Activated CD4-positive, alpha-beta T cell treated with anti-CD3 and anti-CD28 coated beads for 24 hours (primary cell): ENCODE measurements around the gene PRUNE2.

ENCODE experiments used
- DNase-seq, 2 donors: peaks; one replicate each; pipeline ENCODE4 v3.0.0-alpha.2; 2020; ENCODE audit warnings: low read depth in 2 of 2

The PRUNE2 gene

DNA sequence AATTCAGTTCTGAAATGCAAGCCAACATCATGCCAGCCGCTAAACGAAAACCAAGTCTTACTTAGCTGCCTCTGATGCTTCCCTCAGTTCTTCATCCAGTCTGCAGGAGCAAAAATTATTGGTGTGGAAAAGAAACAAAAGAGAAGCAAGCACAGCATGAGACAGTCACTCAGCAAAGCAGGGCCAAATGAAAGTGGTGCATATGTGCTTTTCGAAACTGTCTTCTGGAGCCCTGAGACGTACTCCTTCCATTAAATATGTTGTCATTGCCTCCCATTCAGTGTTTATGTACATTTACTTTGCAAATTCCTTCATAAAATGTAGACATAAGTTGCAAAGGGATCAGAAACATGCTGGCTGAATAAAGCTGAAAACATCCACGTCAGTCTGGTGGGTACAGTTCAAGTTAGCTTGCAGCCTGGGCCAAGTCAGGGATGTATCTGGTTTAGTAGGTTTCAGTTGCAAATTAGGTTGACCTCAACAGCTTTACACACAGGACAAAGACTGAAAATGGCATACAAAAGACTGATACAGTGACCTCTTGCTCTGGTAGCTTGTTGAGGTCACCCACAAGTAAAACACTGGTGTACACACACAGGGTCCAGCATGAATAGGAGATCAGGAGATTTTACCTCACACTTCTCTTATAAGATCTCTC, 281.4 kb downstream of the PRUNE2 start:
- DNase-seq: no peak

DNA sequence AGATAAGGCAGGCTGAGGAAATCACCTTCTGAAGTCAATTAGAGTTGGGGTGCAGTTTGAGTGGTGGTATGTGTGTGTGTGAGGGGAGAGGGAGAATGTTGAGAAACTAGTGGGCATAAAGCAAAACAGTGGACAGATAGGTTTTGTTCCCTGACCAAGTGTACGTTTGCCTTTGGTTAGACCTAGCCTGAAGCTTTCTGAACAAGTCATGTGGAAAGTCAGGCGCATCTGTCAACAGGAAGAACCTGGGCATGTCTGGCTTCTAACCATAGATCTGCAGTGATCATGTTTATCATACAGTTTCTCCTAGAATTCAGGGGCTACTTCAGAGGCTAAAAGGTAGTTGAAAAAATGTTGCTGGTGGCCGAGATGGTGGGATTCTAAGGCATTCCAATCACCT, 284.9 kb downstream of the PRUNE2 start:
- no peak for DNase-seq

DNA sequence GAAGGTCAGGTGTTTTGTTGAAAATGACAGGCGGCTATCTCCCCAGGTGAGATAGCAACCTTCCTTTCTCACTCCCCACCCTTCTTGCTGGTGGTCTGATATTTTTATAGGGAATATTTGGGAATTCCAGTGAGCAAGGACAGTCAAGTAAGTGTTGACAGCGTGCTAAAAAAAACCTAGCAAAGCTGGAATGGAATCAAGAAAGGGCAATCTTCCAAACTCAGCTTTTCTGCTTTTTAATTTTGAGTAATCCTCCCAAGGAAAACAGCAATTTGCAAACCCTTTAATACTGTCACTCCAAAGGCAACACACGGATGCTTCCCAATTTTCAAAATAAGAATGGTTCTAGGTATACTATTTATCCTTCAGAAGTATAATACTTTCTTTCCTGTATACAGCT, 285.3 kb downstream of the PRUNE2 start:
- no peak for DNase-seq

DNA sequence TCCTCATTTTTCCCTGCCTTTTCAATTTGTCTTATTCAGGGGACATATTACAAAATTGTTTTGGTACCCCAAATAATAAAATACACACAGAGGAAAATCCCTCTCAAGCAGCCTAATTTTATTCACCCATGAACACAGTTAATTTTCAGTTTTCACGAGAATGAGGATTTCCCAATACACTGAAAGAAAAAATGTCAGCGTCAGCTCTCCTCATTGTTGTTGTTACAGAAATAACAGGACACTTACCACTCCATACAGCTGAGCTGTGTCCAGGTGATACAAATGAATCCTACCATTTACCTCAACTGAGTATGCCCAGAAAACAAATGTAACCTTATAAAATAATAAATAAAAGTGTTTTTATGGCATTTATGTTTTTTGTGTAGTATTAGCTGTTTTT, 286.3 kb downstream of the PRUNE2 start:
- DNase-seq: no peak

DNA sequence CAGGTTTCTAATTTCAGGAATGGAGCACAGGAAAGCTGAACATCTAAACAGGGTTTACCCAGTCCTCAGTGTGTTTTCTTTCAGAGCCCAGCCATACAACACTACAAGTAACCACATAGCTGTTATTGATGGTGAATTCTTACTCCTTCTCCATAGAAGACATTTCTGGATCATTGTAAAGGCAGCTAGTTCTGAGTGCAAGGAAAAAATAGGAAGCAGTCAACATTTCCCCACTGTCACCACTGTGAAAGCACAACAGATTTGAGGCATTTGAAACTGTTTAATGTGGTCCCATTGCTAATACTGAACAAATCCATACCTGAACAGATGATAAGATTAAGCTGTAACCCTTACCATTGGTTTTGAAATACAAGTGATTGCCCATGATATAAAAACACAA, 286.7 kb downstream of the PRUNE2 start:
- DNase-seq: no peak

DNA sequence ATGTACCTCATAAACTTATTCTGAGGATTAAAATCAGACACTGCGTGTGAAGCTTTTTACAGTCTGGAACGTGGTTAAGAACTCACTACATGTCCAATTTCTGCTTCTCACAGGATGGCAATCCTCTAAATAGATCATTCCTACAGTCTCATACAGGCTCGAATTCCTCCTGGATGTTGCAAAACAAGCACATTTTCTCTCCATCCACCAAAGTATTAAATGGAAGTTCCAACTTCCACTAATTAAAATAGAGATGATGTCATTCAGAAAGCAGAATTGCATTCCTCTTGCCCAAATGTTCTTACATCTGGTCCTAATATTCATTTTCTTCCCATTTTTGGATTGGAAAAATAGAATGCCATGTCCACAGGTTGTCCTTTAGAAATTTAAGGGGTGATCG, 287.2 kb downstream of the PRUNE2 start:
- DNase-seq: no peak

DNA sequence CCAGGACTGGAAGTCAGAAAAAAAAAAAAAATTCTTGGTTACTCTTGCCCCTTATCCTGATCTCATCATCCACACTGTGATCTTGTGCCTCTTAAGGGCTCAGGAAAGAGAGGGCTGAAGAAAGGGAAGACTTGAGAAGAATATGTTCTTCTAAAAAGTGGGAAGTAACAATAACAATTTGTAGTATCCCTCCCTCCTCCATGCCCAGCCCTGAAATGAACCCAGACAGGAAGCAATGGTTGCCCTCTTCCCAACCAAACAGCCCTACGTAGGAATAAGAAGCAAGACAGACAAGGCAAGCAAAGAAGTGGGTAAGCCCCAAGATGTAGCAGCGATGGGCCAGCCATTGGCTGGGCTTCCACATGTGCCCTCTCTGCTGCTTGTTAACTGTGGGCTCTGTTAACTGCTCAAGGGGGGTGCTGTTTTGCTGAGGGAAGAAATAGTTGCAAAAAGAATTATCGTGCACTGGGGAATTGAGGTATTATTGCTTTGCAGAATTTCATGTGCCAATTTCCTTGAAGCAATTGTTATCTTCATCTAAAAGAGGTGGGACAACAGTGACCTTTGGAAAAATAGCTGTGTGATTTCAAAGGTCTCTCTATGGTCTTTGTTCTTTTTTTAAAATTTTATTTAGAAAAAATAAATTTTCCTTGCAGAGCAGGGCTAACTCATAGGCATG, 288.3 kb downstream of the PRUNE2 start:
- DNase-seq: no peak

DNA sequence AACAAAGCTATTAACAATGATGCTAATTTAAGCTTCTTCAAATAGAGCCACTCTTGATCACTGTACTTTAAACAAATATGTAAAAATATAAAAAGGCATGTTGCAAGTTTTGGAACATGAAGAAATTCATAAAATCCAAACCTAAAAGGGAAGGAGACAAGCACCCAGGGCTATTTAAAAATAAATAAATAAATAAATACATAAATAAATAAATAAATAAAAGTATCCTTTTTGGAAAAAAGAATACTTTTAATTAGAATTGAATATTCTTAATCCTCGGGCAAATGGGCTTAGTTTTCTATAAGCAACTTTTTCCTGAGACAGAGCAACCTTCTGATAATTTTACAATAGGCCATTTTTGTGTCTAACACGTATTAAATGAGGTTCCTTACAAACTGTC, 289.1 kb downstream of the PRUNE2 start:
- no peak for DNase-seq

DNA sequence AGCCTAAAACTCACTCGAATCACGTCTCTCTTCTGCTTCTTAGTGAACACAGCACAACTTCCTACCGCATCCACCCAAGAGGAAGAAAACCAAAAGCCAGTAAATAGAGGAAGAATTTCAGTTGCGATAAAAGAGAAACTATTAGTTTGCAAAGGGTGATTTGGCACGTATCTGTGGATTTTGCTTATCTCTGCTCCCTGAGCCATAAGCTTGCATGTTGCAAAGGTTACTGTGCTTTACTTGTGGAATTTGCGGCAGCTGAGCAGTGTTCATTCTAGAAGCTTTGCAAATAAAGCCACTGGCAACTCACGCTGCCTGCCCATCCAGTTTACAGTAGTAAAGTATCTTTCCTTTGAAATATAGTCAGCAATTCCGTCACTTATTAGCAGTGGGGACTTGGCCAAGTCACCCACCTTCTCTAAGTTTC, 290.7 kb downstream of the PRUNE2 start:
- DNase-seq: no peak

DNA sequence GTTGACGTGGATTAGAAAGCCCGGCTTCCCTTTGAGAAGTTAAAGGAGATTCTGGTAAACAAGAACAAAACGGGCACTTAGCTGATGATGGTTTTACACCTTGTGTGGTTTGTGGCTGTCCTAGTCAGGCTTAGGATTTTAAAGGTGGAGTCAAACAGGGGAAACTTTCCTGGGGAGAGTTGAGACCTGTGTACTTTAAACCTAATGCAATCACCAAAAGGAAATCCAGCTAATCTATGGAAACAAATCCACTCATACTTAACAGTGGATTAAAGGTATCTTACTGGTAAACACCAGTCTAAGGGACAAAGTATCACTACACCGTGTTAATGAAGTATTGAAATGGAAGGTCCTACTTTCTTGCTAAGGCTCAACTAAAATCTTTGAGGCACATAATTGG, 291.9 kb downstream of the PRUNE2 start:
- no peak for DNase-seq

DNA sequence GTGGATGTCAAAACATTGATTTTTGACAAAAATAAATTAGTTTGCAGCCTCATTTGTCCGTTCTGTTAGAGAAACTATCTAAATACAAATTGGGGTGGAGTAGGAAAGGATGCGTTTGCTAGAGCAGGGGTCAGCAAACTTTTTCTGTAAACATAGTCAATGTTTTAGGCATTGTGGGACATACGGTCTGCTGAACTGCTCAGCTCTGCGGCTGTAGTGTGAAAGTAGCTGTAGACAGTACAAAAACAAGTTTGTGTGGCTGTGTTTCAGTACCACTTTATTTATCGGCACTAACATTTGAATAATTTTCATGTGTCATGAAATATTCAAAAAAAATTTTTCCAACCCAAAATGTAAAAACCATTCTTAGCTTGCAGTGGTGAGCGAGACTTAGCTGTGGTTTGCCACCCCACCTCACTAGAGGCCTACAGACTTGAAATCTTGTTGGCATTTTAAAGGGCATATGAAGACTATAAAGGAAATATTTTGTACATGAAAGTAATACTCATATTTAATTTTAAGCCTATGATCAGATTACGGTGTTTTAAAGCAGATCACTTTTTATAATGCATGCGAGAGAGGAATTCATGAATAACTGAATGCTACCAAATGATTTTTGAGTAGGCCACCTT, 292.6 kb downstream of the PRUNE2 start:
- DNase-seq: no peak

DNA sequence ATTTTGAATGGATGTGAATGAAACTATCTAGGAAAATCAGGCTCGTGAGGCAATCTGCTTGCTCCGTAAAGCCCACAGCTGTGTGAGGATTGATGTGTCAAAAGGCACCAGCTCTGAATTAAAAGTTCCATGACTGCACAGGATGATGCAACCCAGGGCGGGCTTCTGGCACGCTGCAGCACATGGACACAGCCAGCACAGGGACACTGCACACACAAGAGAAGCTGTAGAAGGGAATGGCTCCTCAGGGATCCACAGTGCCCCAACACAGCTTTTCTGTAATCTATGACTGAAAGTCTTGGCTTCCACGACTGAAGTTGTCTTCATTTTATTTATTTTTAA, 295.9 kb downstream of the PRUNE2 start:
- DNase-seq: no peak

DNA sequence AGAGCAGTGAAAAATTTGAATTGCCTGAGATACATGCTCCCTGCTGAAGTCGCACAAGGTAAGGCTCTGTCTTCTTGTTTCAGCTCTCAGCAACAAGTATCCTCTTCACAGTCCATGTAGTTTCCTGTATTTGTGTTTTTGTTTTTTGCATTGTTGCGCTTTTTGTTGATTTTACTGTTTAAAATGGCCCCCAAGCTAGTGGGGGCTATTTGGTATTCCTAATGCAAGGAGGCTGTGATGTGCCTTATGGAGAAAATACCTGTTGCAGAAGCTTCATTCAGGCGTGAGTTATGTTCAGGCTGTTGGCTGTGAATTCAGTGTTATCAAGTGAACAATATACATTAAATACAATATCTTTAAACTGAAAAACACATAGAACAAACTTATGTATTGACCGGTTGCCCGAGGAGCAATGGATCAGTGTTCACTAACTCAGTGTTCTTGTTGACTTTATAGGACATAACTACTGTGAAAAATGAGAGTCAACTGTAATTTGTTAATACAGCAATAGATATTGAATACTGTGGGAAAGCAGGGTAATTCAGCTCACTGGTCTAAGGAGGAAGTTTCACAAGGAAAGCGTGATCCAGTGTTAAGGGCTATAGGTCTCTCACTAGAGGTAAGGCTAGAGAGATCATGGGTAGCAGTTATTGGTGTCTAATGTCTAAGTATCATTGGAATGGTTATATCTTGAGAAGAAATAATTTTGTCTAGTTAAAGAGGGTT, 296.5 kb downstream of the PRUNE2 start:
- no peak for DNase-seq

DNA sequence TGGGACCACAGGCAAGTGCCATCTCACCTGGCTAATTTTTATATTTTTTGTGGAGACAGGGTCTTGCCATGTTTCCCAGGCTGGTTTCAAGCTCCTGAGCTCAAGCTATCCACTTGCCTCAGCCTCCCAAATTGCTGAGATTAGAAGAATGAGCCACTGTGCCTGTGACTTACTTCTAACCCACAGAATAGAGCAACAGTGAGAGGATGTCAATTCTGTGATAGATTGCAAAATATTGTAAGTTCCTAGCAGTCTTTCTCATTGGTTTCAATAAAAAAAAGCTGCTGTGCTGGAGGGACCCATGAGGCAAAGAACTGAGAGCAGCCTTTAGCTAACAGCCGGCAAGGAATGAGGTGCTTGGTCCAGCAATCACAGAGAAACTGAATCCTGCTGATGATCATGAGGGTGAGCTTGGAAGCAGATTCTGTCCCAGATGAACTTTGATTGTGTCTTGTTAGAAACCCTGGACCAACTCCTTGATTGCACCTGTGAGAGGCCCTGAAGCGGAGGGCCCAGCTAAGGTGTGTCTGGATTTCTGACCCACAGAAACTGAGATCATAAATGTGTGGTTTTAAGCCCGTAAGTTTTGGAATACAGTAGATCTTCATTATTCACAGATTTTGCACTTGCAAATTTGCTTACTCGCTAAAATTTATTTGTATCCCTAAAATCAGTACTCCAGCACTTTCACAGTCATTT, 297.2 kb downstream of the PRUNE2 start:
- no peak for DNase-seq

DNA sequence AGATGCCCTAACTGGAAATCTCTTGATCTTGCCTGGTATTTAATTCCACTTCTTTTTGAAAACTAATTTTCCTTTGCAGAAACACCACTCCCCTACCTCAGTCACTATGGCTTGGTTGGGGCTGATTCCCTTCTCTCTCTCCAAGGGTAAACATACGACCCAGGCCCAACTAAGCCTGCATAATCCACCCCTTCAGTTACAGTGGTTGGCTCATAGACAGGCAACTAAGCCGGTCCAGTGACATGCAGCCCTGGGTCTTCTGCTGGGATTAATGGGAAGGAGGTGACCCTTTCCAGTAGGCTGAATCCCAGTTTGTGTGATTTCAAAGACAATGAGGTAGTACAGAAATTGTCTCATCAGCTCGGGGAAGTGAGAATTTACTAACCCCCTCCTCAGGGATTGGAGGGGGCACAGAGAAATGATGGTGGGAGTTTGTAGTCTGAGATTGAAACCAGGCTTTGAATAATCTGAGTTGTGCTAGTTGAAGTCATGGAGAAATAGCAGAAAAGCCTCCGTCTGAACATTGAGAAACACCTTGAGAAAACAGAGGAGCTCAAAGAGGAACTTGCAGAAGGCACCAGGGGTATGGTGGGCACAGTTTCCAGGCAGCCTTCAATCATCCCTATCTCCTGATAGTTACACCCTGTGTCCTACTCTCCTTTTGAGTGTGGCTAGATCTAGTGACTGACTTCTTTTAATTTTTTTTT, 298.0 kb downstream of the PRUNE2 start:
- no peak for DNase-seq

DNA sequence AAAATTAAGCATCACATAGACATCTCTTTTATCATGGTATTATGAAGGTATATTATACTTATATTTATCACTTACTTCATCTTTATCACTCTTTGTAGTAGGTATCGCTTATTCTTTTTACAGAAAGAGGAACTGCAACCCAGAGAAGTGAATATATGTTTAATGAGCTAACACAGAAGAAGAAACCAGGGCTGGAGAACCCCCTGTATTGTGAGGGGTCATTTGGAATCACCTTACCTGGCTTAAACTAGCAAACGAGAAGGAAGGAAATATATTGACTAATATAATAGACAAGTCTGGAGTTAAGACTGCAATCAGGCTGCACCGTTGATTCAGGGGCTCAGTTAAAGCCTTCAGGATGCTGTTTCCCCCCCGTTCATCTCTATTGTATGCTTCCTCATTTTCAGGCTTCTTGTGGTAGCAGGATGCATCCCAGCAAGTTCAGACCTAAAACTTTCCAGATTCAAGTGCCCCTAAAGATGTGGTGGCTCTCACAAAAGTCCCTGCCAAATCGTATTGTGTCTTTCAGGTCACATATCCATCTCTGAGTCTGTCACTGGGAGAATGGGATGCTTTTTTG, 300.5 kb downstream of the PRUNE2 start:
- no peak for DNase-seq

DNA sequence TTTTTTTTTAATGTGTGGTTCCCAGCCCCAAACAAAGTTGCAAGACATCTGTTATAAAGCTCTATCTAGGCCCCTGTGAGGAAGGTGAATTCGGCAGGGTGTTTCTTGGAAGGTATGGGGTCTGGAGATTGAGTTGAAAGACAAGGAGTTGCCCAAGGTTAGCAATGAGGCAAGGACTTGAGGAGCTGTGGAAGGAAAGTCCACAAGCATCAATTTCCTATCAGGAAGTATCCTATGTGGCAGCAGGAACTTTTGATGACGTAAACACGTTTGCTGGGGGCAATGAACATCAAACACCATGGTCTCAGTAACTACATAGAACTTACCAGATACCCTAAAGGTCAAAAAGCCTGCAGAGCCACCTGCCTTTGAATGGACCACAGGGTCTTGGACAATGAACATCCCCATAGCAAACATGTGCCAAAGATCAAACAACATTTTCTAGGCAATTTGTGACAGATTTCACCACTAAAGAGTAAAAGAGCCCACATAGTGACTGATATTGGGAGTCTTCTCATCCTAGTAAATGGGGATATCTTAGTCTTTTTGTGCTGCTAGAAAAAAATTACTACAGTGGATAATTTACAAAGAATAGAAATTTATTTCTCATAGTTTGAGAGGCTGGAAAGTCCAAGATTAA, 301.9 kb downstream of the PRUNE2 start:
- no peak for DNase-seq

DNA sequence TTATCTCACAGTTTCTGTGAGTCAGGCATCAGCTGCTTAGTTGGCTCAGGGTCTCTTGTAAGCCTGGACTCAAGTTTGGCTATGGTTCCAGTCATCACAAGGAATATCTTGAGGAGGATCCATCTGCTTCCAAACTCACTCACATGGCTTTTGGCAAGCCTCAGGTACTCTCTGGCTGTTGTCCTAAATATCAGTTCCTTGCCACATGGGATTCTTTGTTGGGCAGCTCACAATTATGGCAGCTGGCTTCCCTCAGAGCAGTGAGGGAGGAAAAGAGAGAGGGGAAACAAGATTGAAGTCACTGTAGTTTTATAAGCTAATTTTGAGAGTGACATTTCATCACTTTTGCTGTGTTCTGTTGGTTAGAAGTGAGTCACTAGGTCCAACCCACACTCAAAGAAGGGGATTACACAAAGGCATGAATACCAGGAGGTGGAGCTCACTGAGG, 302.4 kb downstream of the PRUNE2 start:
- no peak for DNase-seq

DNA sequence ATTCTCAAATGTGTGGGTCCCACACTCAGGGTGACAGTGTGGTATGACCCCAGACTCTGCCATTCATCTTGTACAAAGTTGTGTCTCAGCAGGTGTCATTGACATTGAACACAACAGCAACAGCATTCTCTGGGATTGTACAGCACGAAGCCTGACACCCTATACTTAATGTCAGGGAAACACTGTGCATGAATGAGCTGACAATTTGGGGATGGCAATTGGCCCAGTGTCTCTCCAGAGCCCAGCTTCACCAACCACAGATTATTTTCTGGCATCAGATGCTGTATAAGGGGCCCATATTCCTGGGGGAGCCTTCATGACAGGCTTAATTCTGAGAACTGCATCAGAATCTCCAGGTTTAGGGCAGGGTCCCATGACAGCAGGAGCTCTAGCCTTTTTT, 303.7 kb downstream of the PRUNE2 start:
- no peak for DNase-seq

DNA sequence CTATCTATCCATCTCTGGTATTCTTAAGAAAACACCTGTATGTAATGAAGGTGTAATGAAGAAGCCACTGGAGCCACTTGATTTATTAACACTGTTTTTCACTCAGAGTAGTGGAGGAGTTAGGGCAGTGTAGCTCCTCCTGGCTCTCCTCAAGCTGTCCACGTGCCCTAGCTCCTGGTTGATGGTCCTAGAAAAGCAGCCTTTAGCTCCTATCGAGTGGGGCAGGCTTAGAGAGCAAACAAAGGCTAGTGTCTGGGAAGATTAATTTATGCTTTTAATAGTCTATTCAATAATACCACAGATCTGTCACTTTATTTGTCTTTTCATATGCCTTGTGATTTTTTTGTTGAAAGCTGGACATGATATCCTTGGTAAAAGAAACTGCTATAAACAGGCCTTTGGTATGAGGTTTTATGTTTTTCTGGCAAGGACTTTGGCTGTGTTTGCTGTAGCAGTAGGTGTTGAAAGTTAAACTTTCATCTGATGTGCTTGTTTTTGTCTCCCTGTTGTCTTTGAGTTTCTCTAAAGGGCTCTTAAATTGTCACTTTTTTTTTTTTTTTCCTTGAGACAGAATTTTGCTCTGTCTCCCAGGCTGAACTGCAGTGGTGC, 305.8 kb downstream of the PRUNE2 start:
- no peak for DNase-seq
